SK-N-SH treated with all-trans-retinoic acid at 6 μM for 48 hours (cell line): ENCODE results near the gene MRPL12.

Experiments
- ATAC-seq: fragments of 200-7000 bp; cut with Tn5 transposase; 3 replicates; pipeline ENCODE4 v1.9.1; 2020; ENCODE audit warnings: mild to moderate bottlenecking, moderate library complexity
- ARNTL ChIP-seq: fragments of 450-650 bp; formaldehyde crosslinking; IDR thresholded peaks from 2 replicates; pipeline ENCODE4 v1.5.0; 2020; ENCODE audit warnings: low read depth, mild to moderate bottlenecking, moderate library complexity, borderline replicate concordance
- BACH2 ChIP-seq: fragments of 250-450 bp; sonication (Bioruptor Pico); IDR thresholded peaks from 2 replicates; pipeline ENCODE4 v1.9.0; 2021; ENCODE audit warnings: mild to moderate bottlenecking, borderline replicate concordance
- CSDC2 ChIP-seq: fragments of 250-450 bp; sonication (Bioruptor Pico); IDR thresholded peaks from 2 replicates; pipeline ENCODE4 v1.5.0; 2020; ENCODE audit warnings: mild to moderate bottlenecking, moderate library complexity
- ESRRG ChIP-seq: fragments of 250-450 bp; sonication (Bioruptor Pico); IDR thresholded peaks from 2 replicates; pipeline ENCODE4 v1.6.1; 2021; ENCODE audit warnings: mild to moderate bottlenecking
- GLIS3 ChIP-seq: fragments of 250-450 bp; sonication (Bioruptor Pico); IDR thresholded peaks from 2 replicates; pipeline ENCODE4 v1.5.0; 2020; ENCODE audit warnings: mild to moderate bottlenecking, moderate library complexity
- ISL1 ChIP-seq: fragments of 250-450 bp; sonication (Bioruptor Pico); IDR thresholded peaks from 2 replicates; pipeline ENCODE4 v2.1.2; 2022; ENCODE audit warnings: mild to moderate bottlenecking, moderate library complexity
- OSR1 ChIP-seq: fragments of 250-450 bp; sonication (Bioruptor Pico); IDR thresholded peaks from 2 replicates; pipeline ENCODE4 v1.8.0; 2022; ENCODE audit warnings: moderate library complexity, mild to moderate bottlenecking, inconsistent platforms
- PPARA ChIP-seq: fragments of 250-450 bp; sonication (Bioruptor Pico); IDR thresholded peaks from 2 replicates; pipeline ENCODE4 v1.5.0; 2020; ENCODE audit warnings: mild to moderate bottlenecking, borderline replicate concordance
- RARB ChIP-seq: fragments of 250-450 bp; sonication (Bioruptor Pico); IDR thresholded peaks from 2 replicates; pipeline ENCODE4 v1.8.0; 2021; ENCODE audit warnings: mild to moderate bottlenecking, moderate library complexity
- SNAI2 ChIP-seq: fragments of 250-450 bp; sonication (Bioruptor Pico); IDR thresholded peaks from 2 replicates; pipeline ENCODE4 v1.5.0; 2020; ENCODE audit warnings: mild to moderate bottlenecking, moderate library complexity
- TCF4 ChIP-seq: fragments of 250-450 bp; sonication (Bioruptor Pico); IDR thresholded peaks from 2 replicates; pipeline ENCODE4 v1.8.0; 2021; ENCODE audit warnings: mild to moderate bottlenecking, moderate library complexity, borderline replicate concordance
- TOX ChIP-seq: fragments of 250-450 bp; sonication (Bioruptor Pico); IDR thresholded peaks from 2 replicates; pipeline ENCODE4 v1.8.0; 2021; ENCODE audit warnings: mild to moderate bottlenecking, moderate library complexity, borderline replicate concordance
- ZC3H10 ChIP-seq: fragments of 250-450 bp; sonication (Bioruptor Pico); IDR thresholded peaks from 2 replicates; pipeline ENCODE4 v1.5.1; 2021; ENCODE audit warnings: mild to moderate bottlenecking, moderate library complexity
- ZFP3 ChIP-seq: fragments of 250-450 bp; sonication (Bioruptor Pico); IDR thresholded peaks from 2 replicates; pipeline ENCODE4 v1.5.0; 2020; ENCODE audit warnings: mild to moderate bottlenecking, moderate library complexity
- ZFP30 ChIP-seq: fragments of 450-650 bp; formaldehyde crosslinking; IDR thresholded peaks from 2 replicates; pipeline ENCODE4 v1.5.0; 2022; ENCODE audit warnings: mild to moderate bottlenecking, moderate library complexity
- ZNF565 ChIP-seq: fragments of 450-650 bp; formaldehyde crosslinking; conservative IDR thresholded peaks from 2 replicates; pipeline ENCODE4 v1.5.0; 2020; ENCODE audit warnings: low read depth, mild to moderate bottlenecking, moderate library complexity
- ZNF70 ChIP-seq: fragments of 450-650 bp; formaldehyde crosslinking; IDR thresholded peaks from 2 replicates; pipeline ENCODE4 v1.5.0; 2020; ENCODE audit warnings: mild to moderate bottlenecking, moderate library complexity
- ZNF8 ChIP-seq: fragments of 450-650 bp; formaldehyde crosslinking; IDR thresholded peaks from 2 replicates; pipeline ENCODE4 v1.5.0; 2020; ENCODE audit warnings: mild to moderate bottlenecking, moderate library complexity
- TF ChIP-seq, protein P1 (sequence below): fragments of 250-450 bp; sonication (Bioruptor Pico); IDR thresholded peaks from 2 replicates; pipeline ENCODE4 v1.5.1; 2021; ENCODE audit warnings: mild to moderate bottlenecking, moderate library complexity
- TF ChIP-seq, protein P2 (sequence below): fragments of 250-450 bp; sonication (Bioruptor Pico); IDR thresholded peaks from 2 replicates; pipeline ENCODE4 v1.5.0; 2020; ENCODE audit warnings: mild to moderate bottlenecking, moderate library complexity
- TF ChIP-seq, protein P3 (sequence below): fragments of 250-450 bp; sonication (Bioruptor Pico); IDR thresholded peaks from 2 replicates; pipeline ENCODE4 v1.5.1; 2020; ENCODE audit warnings: low read depth, mild to moderate bottlenecking, moderate library complexity
- TF ChIP-seq, protein P4 (sequence below): fragments of 250-450 bp; sonication (Bioruptor Pico); IDR thresholded peaks from 2 replicates; pipeline ENCODE4 v1.8.0; 2021; ENCODE audit warnings: low read depth, mild to moderate bottlenecking, moderate library complexity, borderline replicate concordance

MRPL12 gene

DNA sequence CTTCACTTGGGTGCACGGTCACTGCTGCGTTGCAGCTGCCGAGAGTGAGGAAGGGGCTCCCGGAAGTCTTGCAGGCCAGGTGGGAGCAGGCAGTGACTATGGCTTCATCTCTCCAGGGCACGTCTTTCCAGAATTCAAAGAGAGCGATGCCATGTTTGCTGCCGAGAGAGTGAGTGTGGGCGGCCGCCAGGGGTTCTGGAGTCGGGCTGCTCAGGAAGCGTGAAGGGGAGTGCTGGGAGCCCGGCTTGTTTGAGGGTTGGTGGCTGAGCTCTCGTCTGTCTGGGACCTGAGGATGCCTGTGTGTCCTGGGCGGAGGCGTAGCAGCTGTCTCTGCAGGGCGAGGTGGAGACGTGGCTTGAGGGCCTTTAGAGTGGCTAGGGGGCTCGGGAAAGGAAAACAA lies 13.1 kb upstream of the MRPL12 start:
- TF ChIP-seq OSR1 (no peak), TCF4 (CRISPR knock-in tag) (no peak), ESRRG (no peak), SNAI2 (no peak), TOX (CRISPR knock-in tag) (no peak), GLIS3 (CRISPR knock-in tag) (no peak), ZC3H10 (no peak), ZNF8 (CRISPR knock-in tag) (no peak), BACH2 (CRISPR knock-in tag) (no peak), CSDC2 (no peak), ZFP3 (CRISPR knock-in tag) (no peak), ARNTL (CRISPR knock-in tag) (no peak), ZNF70 (CRISPR knock-in tag) (no peak), ZNF565 (CRISPR knock-in tag) (no peak), ISL1 (CRISPR knock-in tag) (no peak), RARB (CRISPR knock-in tag) (no peak), ZFP30 (CRISPR knock-in tag) (no peak)
- TF ChIP-seq, protein P1, sequence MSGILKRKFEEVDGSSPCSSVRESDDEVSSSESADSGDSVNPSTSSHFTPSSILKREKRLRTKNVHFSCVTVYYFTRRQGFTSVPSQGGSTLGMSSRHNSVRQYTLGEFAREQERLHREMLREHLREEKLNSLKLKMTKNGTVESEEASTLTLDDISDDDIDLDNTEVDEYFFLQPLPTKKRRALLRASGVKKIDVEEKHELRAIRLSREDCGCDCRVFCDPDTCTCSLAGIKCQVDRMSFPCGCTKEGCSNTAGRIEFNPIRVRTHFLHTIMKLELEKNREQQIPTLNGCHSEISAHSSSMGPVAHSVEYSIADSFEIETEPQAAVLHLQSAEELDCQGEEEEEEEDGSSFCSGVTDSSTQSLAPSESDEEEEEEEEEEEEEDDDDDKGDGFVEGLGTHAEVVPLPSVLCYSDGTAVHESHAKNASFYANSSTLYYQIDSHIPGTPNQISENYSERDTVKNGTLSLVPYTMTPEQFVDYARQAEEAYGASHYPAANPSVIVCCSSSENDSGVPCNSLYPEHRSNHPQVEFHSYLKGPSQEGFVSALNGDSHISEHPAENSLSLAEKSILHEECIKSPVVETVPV (CRISPR knock-in tag), result no peak
- TF ChIP-seq, protein P2, sequence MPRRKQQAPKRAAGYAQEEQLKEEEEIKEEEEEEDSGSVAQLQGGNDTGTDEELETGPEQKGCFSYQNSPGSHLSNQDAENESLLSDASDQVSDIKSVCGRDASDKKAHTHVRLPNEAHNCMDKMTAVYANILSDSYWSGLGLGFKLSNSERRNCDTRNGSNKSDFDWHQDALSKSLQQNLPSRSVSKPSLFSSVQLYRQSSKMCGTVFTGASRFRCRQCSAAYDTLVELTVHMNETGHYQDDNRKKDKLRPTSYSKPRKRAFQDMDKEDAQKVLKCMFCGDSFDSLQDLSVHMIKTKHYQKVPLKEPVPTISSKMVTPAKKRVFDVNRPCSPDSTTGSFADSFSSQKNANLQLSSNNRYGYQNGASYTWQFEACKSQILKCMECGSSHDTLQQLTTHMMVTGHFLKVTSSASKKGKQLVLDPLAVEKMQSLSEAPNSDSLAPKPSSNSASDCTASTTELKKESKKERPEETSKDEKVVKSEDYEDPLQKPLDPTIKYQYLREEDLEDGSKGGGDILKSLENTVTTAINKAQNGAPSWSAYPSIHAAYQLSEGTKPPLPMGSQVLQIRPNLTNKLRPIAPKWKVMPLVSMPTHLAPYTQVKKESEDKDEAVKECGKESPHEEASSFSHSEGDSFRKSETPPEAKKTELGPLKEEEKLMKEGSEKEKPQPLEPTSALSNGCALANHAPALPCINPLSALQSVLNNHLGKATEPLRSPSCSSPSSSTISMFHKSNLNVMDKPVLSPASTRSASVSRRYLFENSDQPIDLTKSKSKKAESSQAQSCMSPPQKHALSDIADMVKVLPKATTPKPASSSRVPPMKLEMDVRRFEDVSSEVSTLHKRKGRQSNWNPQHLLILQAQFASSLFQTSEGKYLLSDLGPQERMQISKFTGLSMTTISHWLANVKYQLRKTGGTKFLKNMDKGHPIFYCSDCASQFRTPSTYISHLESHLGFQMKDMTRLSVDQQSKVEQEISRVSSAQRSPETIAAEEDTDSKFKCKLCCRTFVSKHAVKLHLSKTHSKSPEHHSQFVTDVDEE (CRISPR knock-in tag), result no peak
- TF ChIP-seq, protein P3, sequence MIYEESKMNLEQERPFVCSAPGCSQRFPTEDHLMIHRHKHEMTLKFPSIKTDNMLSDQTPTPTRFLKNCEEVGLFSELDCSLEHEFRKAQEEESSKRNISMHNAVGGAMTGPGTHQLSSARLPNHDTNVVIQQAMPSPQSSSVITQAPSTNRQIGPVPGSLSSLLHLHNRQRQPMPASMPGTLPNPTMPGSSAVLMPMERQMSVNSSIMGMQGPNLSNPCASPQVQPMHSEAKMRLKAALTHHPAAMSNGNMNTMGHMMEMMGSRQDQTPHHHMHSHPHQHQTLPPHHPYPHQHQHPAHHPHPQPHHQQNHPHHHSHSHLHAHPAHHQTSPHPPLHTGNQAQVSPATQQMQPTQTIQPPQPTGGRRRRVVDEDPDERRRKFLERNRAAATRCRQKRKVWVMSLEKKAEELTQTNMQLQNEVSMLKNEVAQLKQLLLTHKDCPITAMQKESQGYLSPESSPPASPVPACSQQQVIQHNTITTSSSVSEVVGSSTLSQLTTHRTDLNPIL (CRISPR knock-in tag), result no peak
- no peak for ATAC-seq

DNA sequence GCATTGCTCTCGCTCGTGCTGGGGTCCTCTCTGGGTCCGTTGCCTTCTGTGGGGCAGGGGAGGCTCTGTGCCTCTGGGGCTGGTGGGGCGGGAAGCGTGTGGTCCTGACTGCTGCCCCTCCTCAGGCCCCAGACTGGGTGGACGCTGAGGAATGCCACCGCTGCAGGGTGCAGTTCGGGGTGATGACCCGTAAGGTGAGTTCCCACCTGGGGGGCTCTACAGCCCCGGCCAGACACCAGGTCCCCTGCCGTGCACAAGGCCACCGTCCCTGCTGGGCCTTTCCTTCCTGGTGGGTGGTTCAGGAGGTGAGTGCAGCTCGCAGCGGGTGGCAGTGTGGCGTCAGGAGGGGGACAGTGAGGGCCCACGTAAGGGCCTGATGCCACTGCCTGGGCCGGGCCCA lies 12.6 kb upstream of the MRPL12 start:
- TF ChIP-seq SNAI2 (no peak), ZFP30 (CRISPR knock-in tag) (no peak), TOX (CRISPR knock-in tag) (no peak), ARNTL (CRISPR knock-in tag) (no peak), GLIS3 (CRISPR knock-in tag) (no peak), RARB (CRISPR knock-in tag) (no peak), ZNF70 (CRISPR knock-in tag) (no peak), ISL1 (CRISPR knock-in tag) (no peak), OSR1 (no peak), PPARA (no peak)
- TF ChIP-seq, protein P2 (CRISPR knock-in tag), result no peak
- TF ChIP-seq, protein P1 (CRISPR knock-in tag), result no peak
- TF ChIP-seq, protein P3 (CRISPR knock-in tag), result no peak
- TF ChIP-seq, protein P4, sequence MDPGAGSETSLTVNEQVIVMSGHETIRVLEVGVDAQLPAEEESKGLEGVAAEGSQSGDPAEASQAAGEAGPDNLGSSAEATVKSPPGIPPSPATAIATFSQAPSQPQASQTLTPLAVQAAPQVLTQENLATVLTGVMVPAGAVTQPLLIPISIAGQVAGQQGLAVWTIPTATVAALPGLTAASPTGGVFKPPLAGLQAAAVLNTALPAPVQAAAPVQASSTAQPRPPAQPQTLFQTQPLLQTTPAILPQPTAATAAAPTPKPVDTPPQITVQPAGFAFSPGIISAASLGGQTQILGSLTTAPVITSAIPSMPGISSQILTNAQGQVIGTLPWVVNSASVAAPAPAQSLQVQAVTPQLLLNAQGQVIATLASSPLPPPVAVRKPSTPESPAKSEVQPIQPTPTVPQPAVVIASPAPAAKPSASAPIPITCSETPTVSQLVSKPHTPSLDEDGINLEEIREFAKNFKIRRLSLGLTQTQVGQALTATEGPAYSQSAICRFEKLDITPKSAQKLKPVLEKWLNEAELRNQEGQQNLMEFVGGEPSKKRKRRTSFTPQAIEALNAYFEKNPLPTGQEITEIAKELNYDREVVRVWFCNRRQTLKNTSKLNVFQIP (CRISPR knock-in tag), result no peak
- no peak for ATAC-seq
